ENCODE measurements around the gene PDCD1. TPM values are rescaled to one million over a fixed set of nuclear protein-coding genes. Genes with fewer than 3 reads are reported as not detected.

Gene PDCD1
- total RNA-seq, 1 donor from 2014 or later, result not detected

DNA sequence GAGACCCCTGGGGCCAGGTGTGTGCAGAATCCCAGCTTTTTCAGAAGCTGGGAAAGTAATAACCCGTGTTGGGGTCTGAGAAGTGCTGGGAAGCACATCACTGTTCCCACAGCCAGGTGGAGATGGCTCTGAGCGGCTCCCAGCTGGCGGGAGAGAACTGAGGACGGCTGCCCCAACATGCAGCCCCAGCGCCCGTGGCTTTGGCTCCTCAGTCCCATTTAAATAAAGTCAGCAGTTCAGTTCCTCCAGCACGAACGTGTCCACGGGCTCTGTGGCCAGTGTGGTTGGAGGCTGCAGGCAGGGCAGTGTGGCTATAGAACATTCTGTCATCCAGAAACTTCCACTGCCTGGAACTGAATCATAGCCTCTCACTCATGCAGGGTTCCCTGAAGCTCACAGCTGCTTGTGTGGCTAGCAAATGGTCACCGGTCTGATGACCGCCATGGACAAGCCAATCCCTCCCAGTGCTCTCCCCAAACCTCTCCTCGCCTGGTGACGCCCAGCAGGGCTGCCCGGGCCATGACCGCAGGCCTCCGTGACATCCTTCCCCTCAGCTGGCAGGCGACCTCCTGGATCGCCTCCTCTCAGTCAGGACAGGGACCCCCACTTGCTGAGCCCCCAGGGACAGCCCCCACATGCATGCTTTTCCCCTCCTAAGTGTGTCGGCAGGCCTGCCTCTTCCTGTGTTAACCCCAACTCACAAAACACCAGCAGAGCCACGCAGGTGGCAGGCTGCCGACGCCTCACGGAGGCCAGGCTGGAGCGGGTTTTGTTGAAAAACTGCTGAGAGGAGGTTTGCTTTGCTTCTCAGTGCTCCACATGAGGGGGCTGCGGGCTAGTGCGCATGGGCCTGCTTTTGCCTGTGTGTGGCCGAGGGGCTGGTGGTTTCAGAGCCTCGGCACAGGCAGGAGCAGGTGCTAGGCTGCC is 12.2 kb upstream of the PDCD1 start:
- Mint-ChIP-seq H3K4me1 (ENCODE audit: low read depth) (no peaks in the 10 kb centered on the region), H3K27me3 (peaks cover 8% of the 10 kb centered on the region), H3K36me3 (ENCODE audit: insufficient read depth) (no peaks in the 10 kb centered on the region), H3K9me3 (ENCODE audit: low read depth) (peaks cover 5% of the 10 kb centered on the region), H3K27ac (no peak overlapping the region), H3K4me3 (ENCODE audit: low read depth) (no peak overlapping the region)
- no peak for DNase-seq (ENCODE audit: low spot score, unreplicated experiment)
- TF ChIP-seq, protein P1, sequence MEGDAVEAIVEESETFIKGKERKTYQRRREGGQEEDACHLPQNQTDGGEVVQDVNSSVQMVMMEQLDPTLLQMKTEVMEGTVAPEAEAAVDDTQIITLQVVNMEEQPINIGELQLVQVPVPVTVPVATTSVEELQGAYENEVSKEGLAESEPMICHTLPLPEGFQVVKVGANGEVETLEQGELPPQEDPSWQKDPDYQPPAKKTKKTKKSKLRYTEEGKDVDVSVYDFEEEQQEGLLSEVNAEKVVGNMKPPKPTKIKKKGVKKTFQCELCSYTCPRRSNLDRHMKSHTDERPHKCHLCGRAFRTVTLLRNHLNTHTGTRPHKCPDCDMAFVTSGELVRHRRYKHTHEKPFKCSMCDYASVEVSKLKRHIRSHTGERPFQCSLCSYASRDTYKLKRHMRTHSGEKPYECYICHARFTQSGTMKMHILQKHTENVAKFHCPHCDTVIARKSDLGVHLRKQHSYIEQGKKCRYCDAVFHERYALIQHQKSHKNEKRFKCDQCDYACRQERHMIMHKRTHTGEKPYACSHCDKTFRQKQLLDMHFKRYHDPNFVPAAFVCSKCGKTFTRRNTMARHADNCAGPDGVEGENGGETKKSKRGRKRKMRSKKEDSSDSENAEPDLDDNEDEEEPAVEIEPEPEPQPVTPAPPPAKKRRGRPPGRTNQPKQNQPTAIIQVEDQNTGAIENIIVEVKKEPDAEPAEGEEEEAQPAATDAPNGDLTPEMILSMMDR (IDR thresholded peaks at IDR 0.05; ENCODE audit: unreplicated experiment), result no peak

DNA sequence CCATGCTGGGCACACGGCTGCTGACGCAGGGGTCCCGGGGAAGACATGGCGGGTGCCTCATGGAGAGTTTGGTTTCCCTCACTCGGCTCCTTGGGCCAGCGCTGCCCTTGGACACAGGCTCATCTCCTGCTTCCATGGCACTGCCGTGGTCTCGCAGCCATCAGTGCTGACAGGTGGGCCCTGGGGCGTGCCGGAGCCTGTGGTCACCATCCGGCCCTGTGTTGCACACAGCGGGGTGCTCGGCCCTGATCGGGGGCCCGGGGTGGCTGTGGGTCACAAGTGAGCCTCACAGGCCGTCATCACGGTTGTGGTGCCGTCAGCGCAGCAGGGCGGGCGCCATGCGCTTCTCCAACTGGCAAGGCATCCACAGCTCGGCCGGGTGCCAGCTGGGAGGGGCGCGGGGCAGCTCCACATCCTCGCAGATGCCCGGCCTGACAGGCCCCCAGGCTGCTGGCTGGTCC is 11.4 kb upstream of the PDCD1 start:
- Mint-ChIP-seq H3K27ac (no peak overlapping the region), H3K4me1 (ENCODE audit: low read depth) (no peaks in the 10 kb centered on the region)

DNA sequence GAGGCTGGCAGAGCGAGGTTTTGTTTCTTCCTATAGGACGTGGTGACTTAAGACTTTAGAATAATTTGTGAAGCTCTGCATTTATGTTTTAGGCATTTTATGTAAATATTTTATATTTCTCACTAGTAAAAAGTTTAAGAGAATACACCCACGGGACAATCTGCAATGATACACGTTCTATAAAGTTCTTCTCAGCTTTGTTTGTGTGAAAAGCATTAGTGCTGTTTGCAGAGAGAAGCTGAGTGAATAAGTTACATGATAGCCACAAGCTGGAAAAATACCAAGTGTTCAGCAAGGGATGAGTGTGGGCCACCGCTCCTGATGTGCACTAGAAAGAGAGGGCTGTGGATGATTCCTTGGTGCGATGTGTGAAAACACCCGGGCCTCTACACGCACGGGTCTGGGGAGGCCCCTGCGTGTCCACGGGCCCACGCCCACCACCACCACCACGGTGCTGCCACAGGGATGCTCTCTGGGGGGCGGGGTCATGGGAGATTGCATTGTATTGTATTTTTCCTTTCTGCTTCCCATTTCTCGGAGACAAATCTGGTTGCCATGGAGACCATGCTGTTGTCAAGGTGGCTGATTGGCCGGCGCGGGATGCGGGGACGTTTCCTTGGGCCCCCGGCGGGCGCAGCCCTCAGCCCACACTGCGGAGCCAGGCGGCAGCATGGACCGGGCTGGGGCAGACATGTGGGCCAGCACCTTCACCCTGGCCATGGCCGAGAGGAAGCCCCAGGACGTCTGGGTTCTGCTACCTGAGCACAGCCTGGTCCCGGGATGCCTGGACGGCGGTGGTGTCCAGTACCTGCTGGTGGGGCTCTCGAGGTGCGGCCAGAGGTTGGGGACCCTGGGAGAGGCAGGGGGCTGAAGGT is 10.6 kb upstream of the PDCD1 start, which contains the start of gene RTP5:
TSS of gene RTP5 (plus strand) at position 643 of the 875 bp plus-strand sequence. CDS start at position 671, 28 bp downstream.
- H3K9me3 Mint-ChIP-seq (ENCODE audit: low read depth), result peaks cover under 1% of the 10 kb centered on the region
- no peak for DNase-seq (ENCODE audit: low spot score, unreplicated experiment)
- H3K4me1 Mint-ChIP-seq (ENCODE audit: low read depth), result no peaks in the 10 kb centered on the region
- no peak within 1 kb of the TSS for H3K4me3 Mint-ChIP-seq (ENCODE audit: low read depth)
- peaks cover 23% of the 10 kb centered on the region for H3K27me3 Mint-ChIP-seq
- H3K27ac Mint-ChIP-seq, result no peak within 1 kb of the TSS
- TF ChIP-seq, protein P1 (IDR thresholded peaks at IDR 0.05; ENCODE audit: unreplicated experiment), result no peak
- no peaks in the 10 kb centered on the region for H3K36me3 Mint-ChIP-seq (ENCODE audit: insufficient read depth)

More for the DNA sequence above, 11.4 kb upstream of the PDCD1 start:
- no peak overlapping the region for H3K4me3 Mint-ChIP-seq (ENCODE audit: low read depth)
- DNase-seq (ENCODE audit: low spot score, unreplicated experiment), result no peak
- TF ChIP-seq, protein P1 (IDR thresholded peaks at IDR 0.05; ENCODE audit: unreplicated experiment), result no peak
- H3K27me3 Mint-ChIP-seq, result peaks cover 16% of the 10 kb centered on the region
- H3K36me3 Mint-ChIP-seq (ENCODE audit: insufficient read depth), result no peaks in the 10 kb centered on the region
- H3K9me3 Mint-ChIP-seq (ENCODE audit: low read depth), result no peaks in the 10 kb centered on the region

DNA sequence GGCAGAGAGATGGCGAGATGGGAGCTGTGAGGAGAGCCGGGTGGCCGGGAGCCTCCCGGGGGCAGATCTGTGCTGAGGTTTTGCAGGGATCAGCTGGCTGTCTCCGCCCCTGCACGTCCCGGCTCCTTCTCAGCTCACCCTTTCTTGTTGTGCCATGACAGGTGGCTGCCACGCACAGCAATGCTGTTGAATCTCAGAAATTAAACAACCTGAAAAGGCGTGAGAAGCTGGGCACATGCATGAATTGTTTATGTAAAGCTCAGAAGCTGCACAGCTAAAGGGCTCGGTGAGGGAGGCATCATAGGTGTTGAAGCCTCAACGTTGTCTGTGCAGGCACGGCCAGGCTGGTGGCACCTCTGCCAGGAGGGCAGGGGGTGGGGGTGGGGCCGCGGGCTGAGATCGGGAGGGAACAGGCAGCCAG is 10.0 kb upstream of the PDCD1 start:
- no peaks in the 10 kb centered on the region for H3K36me3 Mint-ChIP-seq (ENCODE audit: insufficient read depth)
- peaks cover 3% of the 10 kb centered on the region for H3K9me3 Mint-ChIP-seq (ENCODE audit: low read depth)
- peaks cover 26% of the 10 kb centered on the region for H3K27me3 Mint-ChIP-seq
- DNase-seq (ENCODE audit: low spot score, unreplicated experiment), result no peak
- no peak overlapping the region for H3K27ac Mint-ChIP-seq
- H3K4me1 Mint-ChIP-seq (ENCODE audit: low read depth), result no peaks in the 10 kb centered on the region
- TF ChIP-seq, protein P1 (IDR thresholded peaks at IDR 0.05; ENCODE audit: unreplicated experiment), result no peak
- H3K4me3 Mint-ChIP-seq (ENCODE audit: low read depth), result no peak overlapping the region

Data from progenitor cell of endocrine pancreas (in vitro differentiated cells).